Liver (tissue), 3 donors: ENCODE data around the gene DZIP3.

Experiments used
- GABPA ChIP-seq, 2 donors: IDR thresholded peaks in 1 of 2; conservative IDR thresholded peaks in 1 of 2; 2 replicates each; pipeline ENCODE4 v1.6.1; 2016; ENCODE audit warnings: antibody characterized with exemption in 2 of 2, mild to moderate bottlenecking in 1 of 2, moderate library complexity in 1 of 2
- RAD21 ChIP-seq, 2 donors: IDR thresholded peaks; 2 replicates each; pipeline ENCODE4 v1.6.1; 2016; ENCODE audit warnings: antibody characterized with exemption in 2 of 2, mild to moderate bottlenecking in 2 of 2
- SP1 ChIP-seq: IDR thresholded peaks from 2 replicates; pipeline ENCODE4 v1.6.1; 2018; ENCODE audit warnings: antibody characterized with exemption, mild to moderate bottlenecking
- YY1 ChIP-seq: IDR thresholded peaks from 2 replicates; pipeline ENCODE4 v1.6.1; 2016; ENCODE audit warnings: antibody characterized with exemption, mild to moderate bottlenecking
- TF ChIP-seq, protein P1 (sequence below): IDR thresholded peaks from 2 replicates; pipeline ENCODE4 v1.6.1; 2016; ENCODE audit warnings: antibody characterized with exemption
- TF ChIP-seq, protein P2 (sequence below): fragments of 150-350 bp; IDR thresholded peaks from 2 replicates; pipeline ENCODE4 v1.5.1; 2017; ENCODE audit warnings: improper control_type of control experiment, low read depth, low read length; ENCODE audit not compliant: missing input control
- TF ChIP-seq, protein P3 (sequence below): IDR thresholded peaks from 2 replicates; pipeline ENCODE4 v1.6.1; 2016; ENCODE audit warnings: antibody characterized with exemption
- TF ChIP-seq, protein P4 (sequence below): IDR thresholded peaks from 2 replicates; pipeline ENCODE4 v1.6.1; 2016; ENCODE audit warnings: antibody characterized with exemption
- donor health status: healthy.
- donor health status: healthy.

DNA sequence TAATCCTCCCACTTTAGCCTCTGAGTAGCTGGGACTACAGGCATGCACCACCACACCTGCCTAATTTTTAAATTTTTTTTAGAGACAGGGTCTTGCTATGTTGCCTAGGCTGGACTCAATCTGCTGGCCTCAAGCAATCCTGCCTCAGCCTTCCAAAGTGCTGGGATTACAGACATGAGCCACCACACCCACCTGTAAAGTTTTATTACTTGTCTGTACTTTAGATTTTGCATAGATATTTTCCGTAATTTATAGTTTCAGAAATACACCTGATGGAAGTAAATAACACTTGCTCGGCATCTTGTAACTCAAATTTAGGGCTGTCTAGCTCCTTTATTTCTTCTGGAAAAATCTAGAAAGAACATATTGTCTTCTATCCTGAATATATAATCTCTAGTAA, 5.8 kb downstream of the DZIP3 start:
- TF ChIP-seq, protein P1, sequence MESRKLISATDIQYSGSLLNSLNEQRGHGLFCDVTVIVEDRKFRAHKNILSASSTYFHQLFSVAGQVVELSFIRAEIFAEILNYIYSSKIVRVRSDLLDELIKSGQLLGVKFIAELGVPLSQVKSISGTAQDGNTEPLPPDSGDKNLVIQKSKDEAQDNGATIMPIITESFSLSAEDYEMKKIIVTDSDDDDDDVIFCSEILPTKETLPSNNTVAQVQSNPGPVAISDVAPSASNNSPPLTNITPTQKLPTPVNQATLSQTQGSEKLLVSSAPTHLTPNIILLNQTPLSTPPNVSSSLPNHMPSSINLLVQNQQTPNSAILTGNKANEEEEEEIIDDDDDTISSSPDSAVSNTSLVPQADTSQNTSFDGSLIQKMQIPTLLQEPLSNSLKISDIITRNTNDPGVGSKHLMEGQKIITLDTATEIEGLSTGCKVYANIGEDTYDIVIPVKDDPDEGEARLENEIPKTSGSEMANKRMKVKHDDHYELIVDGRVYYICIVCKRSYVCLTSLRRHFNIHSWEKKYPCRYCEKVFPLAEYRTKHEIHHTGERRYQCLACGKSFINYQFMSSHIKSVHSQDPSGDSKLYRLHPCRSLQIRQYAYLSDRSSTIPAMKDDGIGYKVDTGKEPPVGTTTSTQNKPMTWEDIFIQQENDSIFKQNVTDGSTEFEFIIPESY: no peak
- TF ChIP-seq YY1: no peak
- TF ChIP-seq, protein P2, sequence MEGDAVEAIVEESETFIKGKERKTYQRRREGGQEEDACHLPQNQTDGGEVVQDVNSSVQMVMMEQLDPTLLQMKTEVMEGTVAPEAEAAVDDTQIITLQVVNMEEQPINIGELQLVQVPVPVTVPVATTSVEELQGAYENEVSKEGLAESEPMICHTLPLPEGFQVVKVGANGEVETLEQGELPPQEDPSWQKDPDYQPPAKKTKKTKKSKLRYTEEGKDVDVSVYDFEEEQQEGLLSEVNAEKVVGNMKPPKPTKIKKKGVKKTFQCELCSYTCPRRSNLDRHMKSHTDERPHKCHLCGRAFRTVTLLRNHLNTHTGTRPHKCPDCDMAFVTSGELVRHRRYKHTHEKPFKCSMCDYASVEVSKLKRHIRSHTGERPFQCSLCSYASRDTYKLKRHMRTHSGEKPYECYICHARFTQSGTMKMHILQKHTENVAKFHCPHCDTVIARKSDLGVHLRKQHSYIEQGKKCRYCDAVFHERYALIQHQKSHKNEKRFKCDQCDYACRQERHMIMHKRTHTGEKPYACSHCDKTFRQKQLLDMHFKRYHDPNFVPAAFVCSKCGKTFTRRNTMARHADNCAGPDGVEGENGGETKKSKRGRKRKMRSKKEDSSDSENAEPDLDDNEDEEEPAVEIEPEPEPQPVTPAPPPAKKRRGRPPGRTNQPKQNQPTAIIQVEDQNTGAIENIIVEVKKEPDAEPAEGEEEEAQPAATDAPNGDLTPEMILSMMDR: no peak
- TF ChIP-seq GABPA (IDR thresholded peaks at IDR 0.05 in 1 of 2, conservative IDR thresholded peaks at IDR 0.05 in 1 of 2): no peak
- TF ChIP-seq SP1: no peak
- TF ChIP-seq, protein P3, sequence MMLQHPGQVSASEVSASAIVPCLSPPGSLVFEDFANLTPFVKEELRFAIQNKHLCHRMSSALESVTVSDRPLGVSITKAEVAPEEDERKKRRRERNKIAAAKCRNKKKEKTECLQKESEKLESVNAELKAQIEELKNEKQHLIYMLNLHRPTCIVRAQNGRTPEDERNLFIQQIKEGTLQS: no peak
- TF ChIP-seq RAD21 (IDR thresholded peaks at IDR 0.05): no peak
- TF ChIP-seq, protein P4, sequence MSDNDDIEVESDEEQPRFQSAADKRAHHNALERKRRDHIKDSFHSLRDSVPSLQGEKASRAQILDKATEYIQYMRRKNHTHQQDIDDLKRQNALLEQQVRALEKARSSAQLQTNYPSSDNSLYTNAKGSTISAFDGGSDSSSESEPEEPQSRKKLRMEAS: no peak
